Activated T-cell treated with anti-CD3 and anti-CD28 coated beads for 24 hours (primary cell): Measurements from ENCODE around the gene KLC1.
"Not testable (repeated sequence)": the region's sequence is repeated elsewhere in the genome, so short reads cannot be mapped to it uniquely, and the experiment has no call there.

Source experiments
- DNase-seq: peaks from one replicate; pipeline ENCODE4 v3.0.0-alpha.2; 2020; ENCODE audit warnings: low read depth

Gene KLC1

GRCh38 chr14:103625356-103626095 is 3.5 kb upstream of the KLC1 start:
- no peak for DNase-seq

GRCh38 chr14:103626146-103626850 is 2.7 kb upstream of the KLC1 start:
- DNase-seq = no peak

- no peak for DNase-seq
These were observed 1.7 kb upstream of the KLC1 start for GRCh38 chr14:103627073-103628025.

GRCh38 chr14:103628221-103628683 is 759 bp upstream of the KLC1 start:
- no peak for DNase-seq

GRCh38 chr14:103629503-103630121 is 601 bp downstream of the KLC1 start:
- peak; percentile 37 for DNase-seq

- no peak for DNase-seq
These were observed 1.5 kb downstream of the KLC1 start for GRCh38 chr14:103630364-103631108.

- DNase-seq = no peak
These were observed 4.4 kb downstream of the KLC1 start for GRCh38 chr14:103633391-103633790.

GRCh38 chr14:103634156-103634555 is 5.1 kb downstream of the KLC1 start:
- DNase-seq = no peak

GRCh38 chr14:103638594-103638993 is 9.6 kb downstream of the KLC1 start:
- no peak for DNase-seq

GRCh38 chr14:103641161-103641560 is 12.2 kb downstream of the KLC1 start:
- no peak for DNase-seq

- DNase-seq = no peak
These were observed 17.2 kb downstream of the KLC1 start for GRCh38 chr14:103646189-103646588.

- DNase-seq = no peak
These were observed 20.0 kb downstream of the KLC1 start for GRCh38 chr14:103649001-103649400.

- no peak for DNase-seq
These were observed 21.2 kb downstream of the KLC1 start for GRCh38 chr14:103650213-103650612.

GRCh38 chr14:103651585-103651984 is 22.6 kb downstream of the KLC1 start:
- no peak for DNase-seq

- no peak for DNase-seq
These were observed 23.8 kb downstream of the KLC1 start for GRCh38 chr14:103652806-103653205.

- DNase-seq = not testable (repeated sequence)
These were observed 24.3 kb downstream of the KLC1 start for GRCh38 chr14:103653336-103653735.

- no peak for DNase-seq
These were observed 24.8 kb downstream of the KLC1 start for GRCh38 chr14:103653805-103654204.

GRCh38 chr14:103654619-103655018 is 25.6 kb downstream of the KLC1 start:
- DNase-seq = no peak

GRCh38 chr14:103656031-103656755 is 27.2 kb downstream of the KLC1 start:
- no peak for DNase-seq

GRCh38 chr14:103656756-103657133 is 27.7 kb downstream of the KLC1 start:
- DNase-seq = no peak

- DNase-seq = no peak
These were observed 28.5 kb downstream of the KLC1 start for GRCh38 chr14:103657471-103657870.
